Hepatocyte (in vitro differentiated cells): Measurements from ENCODE around the gene PHEX.

ENCODE experiments used
- CTCF ChIP-seq: fragments of 200-600 bp; sonication (generic); IDR thresholded peaks from 2 replicates; pipeline ENCODE4 v1.5.1; 2016; ENCODE audit warnings: antibody characterized with exemption, mild to moderate bottlenecking; ENCODE audit not compliant: poor library complexity
- EZH2 ChIP-seq: fragments of 200-600 bp; sonication (generic); IDR thresholded peaks from 2 replicates; pipeline ENCODE4 v1.6.1; 2016; ENCODE audit warnings: antibody characterized with exemption, mild to moderate bottlenecking, borderline replicate concordance

GRCh38 chrX:21996872-21997455 lies 35.2 kb upstream of the PHEX start:
- no peak for TF ChIP-seq CTCF
- TF ChIP-seq EZH2 = no peak
